Activated T-helper 17 cell treated with anti-CD3 and anti-CD28 coated beads, Interleukin-2, amount 50 U/mL, for 72 hours (primary cell): ENCODE measurements around the gene UBASH3A. TPM values are rescaled to one million over a fixed set of nuclear protein-coding genes. Genes with fewer than 3 reads are reported as not detected.

Experiments
- ATAC-seq: fragments of 150-1000 bp; cut with Tn5 transposase; replicated peaks from 2 replicates; pipeline ENCODE4 v1.10.0; 2021; ENCODE audit warnings: mild to moderate bottlenecking, moderate library complexity
- H3K27ac Mint-ChIP-seq: one replicate; pipeline ENCODE4 v1.8.0; 2022; ENCODE audit warnings: mixed read lengths
- H3K27me3 Mint-ChIP-seq: one replicate; pipeline ENCODE4 v1.8.0; 2022; ENCODE audit warnings: mixed read lengths
- H3K36me3 Mint-ChIP-seq: one replicate; pipeline ENCODE4 v1.8.0; 2022; ENCODE audit warnings: low read depth, mild to moderate bottlenecking, mixed read lengths
- H3K4me1 Mint-ChIP-seq: one replicate; pipeline ENCODE4 v1.8.0; 2022; ENCODE audit warnings: mixed read lengths
- H3K4me3 Mint-ChIP-seq: one replicate; pipeline ENCODE4 v1.8.0; 2022; ENCODE audit warnings: mild to moderate bottlenecking, mixed read lengths
- H3K9me3 Mint-ChIP-seq: one replicate; pipeline ENCODE4 v1.8.0; 2022; ENCODE audit warnings: mixed read lengths
- total RNA-seq, 2 donors: library from RNA; stranded (reverse); gene quantifications; one replicate each; pipeline ENCODE4 v1.2.3, GENCODE V29; 2022

Gene UBASH3A
- total RNA-seq, 2 donors from 2014 or later = 28.3 to 42.1 TPM

DNA sequence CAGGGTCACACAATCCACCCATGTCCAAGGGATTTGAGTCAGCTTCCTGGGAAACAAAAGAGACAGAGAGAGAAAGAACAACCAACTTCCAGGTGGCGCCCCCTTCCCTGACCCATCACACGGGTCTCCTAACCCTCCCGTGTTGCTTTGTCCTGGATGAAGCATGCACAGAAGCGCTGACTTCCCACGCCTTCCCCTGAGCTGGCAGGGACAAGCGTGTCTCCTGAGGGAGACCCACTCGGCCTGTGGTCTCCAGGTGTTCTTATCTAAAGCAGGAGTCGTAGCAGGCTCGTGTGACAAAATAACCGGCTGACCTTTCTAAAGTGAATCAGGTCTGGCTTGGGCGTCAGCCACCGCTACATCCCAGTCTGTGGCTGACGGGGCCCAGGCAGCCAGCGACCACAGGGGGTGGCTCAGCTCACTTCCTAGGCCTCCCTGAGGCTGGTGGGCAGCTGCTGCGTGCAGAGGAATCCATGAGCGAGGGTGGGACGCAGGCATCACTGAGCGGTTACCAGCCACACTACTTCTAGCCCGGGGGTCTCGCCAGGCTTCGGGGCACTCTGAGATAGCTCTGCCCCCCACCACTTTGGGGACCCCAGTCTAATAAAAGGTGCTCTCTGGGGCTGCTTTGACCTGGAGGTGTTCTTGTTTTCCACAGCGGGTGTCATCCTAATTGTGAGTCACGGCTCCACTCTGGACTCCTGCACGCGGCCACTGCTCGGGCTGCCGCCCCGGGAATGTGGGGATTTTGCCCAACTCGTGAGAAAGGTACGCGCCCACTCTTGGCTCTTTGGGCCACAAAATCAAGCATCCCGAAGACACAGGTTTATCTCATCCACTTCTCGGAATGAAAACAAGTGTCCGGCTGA is 40.4 kb downstream of the UBASH3A start:
- H3K27ac Mint-ChIP-seq = peak overlapping the region; percentile 77

DNA sequence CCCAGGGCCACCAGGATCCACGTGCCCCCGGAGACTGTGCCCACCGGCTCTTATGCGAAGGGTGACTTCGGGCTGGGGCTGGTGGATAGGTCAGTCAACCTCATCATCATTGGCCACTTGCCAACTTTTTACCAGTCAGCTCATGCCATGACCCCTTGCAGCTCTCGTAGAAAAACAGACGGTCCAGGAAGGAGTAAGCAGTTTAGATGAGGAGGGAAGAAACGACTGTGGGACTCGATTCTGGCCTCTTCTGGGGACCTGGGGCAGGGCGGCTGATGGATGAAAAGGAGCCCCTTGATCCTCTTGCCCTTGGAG is 41.0 kb downstream of the UBASH3A start:
- no peak overlapping the region for H3K27ac Mint-ChIP-seq
- H3K4me3 Mint-ChIP-seq = no peak overlapping the region
- ATAC-seq = no peak
- H3K9me3 Mint-ChIP-seq = peaks cover 2% of the 10 kb centered on the region
- no peaks in the 10 kb centered on the region for H3K27me3 Mint-ChIP-seq
- peaks cover 86% of the 10 kb centered on the region for H3K36me3 Mint-ChIP-seq
- H3K4me1 Mint-ChIP-seq = peaks cover 38% of the 10 kb centered on the region

More for the DNA sequence above, 40.4 kb downstream of the UBASH3A start:
- H3K27me3 Mint-ChIP-seq = no peaks in the 10 kb centered on the region
- peaks cover 92% of the 10 kb centered on the region for H3K36me3 Mint-ChIP-seq
- peaks cover 42% of the 10 kb centered on the region for H3K4me1 Mint-ChIP-seq
- no peak for ATAC-seq
- peaks cover 3% of the 10 kb centered on the region for H3K9me3 Mint-ChIP-seq
- H3K4me3 Mint-ChIP-seq = no peak overlapping the region

DNA sequence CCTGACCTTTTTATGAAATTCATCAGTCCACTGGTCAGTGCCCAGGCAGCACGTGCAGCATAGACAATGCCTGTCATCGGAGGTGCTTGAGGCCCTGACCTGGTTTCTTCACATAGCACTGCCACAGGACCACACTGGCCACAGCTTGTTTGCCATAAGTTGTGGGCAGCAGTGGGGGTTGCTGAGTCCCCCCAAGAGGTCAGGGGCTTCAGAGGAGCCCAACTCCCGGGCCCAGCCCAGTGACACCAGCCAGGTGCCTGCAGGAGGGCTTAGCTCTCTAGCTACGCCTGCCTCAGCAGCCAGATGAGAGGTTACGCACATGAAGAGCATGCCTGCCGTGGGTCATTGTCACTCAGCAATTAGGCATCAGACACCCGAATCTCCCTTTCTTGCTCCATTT is 41.6 kb downstream of the UBASH3A start:
- H3K27ac Mint-ChIP-seq = peak overlapping the region; percentile 41
- H3K4me3 Mint-ChIP-seq = no peak overlapping the region
- H3K36me3 Mint-ChIP-seq = peaks cover 80% of the 10 kb centered on the region
- no peaks in the 10 kb centered on the region for H3K27me3 Mint-ChIP-seq
- no peaks in the 10 kb centered on the region for H3K9me3 Mint-ChIP-seq
- ATAC-seq = no peak
- H3K4me1 Mint-ChIP-seq = peaks cover 37% of the 10 kb centered on the region

DNA sequence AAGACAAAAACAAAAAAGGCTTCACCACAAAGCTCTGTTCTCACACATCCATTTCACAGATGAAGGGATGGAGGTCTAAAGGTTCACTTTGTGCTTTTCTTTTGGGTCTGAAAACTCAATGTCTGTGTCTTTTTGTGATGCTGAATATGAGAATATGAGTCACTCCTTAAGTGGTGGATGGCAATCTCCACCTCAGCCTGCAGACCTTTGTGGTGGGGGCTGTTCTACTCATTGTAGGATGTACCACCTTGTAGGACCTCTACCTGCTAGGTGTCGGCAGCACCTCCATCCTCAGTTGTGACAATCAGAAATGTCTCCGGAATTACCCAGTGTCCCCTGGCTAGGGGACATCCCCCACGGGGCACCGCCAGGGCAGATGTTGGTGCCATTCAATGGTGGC is 42.8 kb downstream of the UBASH3A start:
- Mint-ChIP-seq H3K27ac (peak overlapping the region; percentile 41), H3K9me3 (no peaks in the 10 kb centered on the region)

DNA sequence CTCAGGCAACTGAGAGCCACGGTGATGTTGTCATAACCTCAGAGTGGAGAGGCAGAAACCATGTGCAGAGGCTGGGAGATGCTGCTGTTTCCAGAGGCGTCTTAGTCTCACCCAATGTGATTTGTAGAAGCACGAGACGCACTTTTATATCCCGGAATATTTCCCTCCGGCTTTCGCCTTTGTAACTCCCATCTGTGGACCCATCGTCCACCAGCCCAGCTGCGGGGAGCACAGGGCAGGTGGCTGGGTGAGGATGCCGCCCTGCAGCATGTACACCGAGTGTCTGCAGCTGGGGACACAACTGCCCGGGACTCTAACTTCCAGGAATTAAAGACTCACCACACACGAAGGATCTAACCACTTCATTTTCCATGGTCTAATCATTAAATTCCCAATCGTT is 43.5 kb downstream of the UBASH3A start:
- no peak overlapping the region for H3K27ac Mint-ChIP-seq
- H3K4me1 Mint-ChIP-seq = peaks cover 32% of the 10 kb centered on the region
- peaks cover 62% of the 10 kb centered on the region for H3K36me3 Mint-ChIP-seq
- H3K27me3 Mint-ChIP-seq = no peaks in the 10 kb centered on the region
- no peak for ATAC-seq
- no peak overlapping the region for H3K4me3 Mint-ChIP-seq
- no peaks in the 10 kb centered on the region for H3K9me3 Mint-ChIP-seq

More for the DNA sequence above, 42.8 kb downstream of the UBASH3A start:
- Mint-ChIP-seq H3K4me1 (peaks cover 32% of the 10 kb centered on the region), H3K27me3 (no peaks in the 10 kb centered on the region), H3K4me3 (peak overlapping the region; percentile 10), H3K36me3 (peaks cover 68% of the 10 kb centered on the region)
- ATAC-seq = peak; percentile 49

DNA sequence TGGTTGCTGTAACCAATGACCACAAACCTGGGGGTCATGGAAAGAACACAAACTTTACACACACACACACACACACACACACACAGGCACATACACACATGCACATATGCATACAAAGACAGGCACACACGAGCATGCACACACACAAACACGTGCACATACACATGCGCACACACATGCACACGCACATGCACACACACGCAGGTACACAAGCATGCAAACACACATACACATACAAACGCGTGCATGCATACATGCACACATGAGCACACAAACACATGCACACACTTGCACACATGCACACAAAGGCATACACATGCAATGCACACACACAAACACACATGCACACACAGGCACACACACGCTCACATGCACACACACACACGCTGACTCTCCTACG is 44.0 kb downstream of the UBASH3A start:
- peak overlapping the region; percentile 46 for H3K27ac Mint-ChIP-seq
- no peaks in the 10 kb centered on the region for H3K9me3 Mint-ChIP-seq
- peaks cover 32% of the 10 kb centered on the region for H3K4me1 Mint-ChIP-seq
- no peaks in the 10 kb centered on the region for H3K27me3 Mint-ChIP-seq
- ATAC-seq = no peak
- no peak overlapping the region for H3K4me3 Mint-ChIP-seq
- H3K36me3 Mint-ChIP-seq = peaks cover 56% of the 10 kb centered on the region

DNA sequence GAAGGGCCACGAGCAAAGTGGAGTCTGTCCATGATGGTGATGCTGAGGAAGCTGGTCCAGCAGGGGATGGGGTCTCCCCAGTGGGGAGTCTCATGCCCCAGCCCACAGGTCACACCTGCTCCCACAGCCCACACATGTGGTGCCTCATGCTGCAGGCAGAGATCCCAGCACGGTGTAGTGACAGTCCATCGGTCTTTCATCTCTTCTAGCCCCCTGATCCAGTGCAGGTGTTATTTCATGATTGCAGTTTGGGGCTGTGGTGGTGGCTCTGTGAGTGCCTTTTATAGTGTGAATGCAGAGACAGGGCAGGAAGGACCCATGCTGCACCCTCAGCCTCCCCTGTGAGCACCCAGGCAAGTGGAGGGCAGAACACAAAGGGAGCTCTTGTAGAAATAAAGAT is 45.0 kb downstream of the UBASH3A start:
- ATAC-seq = no peak
- H3K36me3 Mint-ChIP-seq = peaks cover 46% of the 10 kb centered on the region
- H3K4me1 Mint-ChIP-seq = peaks cover 32% of the 10 kb centered on the region
- no peaks in the 10 kb centered on the region for H3K9me3 Mint-ChIP-seq
- H3K4me3 Mint-ChIP-seq = no peak overlapping the region
- peak overlapping the region; percentile 46 for H3K27ac Mint-ChIP-seq
- H3K27me3 Mint-ChIP-seq = no peaks in the 10 kb centered on the region

DNA sequence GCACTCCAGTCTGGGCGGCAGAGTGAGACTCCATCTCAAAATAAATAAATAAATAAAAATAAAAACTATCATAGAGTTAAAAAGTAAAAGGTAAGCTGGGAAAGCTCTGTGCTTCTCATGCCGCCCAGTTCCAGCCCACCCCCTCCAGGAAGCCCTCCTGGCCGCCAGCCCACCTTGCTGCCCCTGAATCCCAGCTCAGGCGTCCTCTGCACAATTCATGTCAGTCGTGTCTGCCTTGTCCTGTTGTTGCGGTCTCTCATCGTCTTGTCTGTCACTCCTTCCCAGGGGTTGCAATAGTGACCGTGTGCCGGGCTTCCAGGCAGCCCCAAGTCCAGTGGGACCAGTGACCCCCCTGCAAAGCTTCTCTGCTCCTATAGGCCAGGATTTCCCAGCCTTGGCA is 48.2 kb downstream of the UBASH3A start:
- Mint-ChIP-seq H3K9me3 (no peaks in the 10 kb centered on the region), H3K36me3 (peaks cover 17% of the 10 kb centered on the region), H3K27me3 (no peaks in the 10 kb centered on the region), H3K4me3 (no peak overlapping the region), H3K27ac (no peak overlapping the region), H3K4me1 (peaks cover 29% of the 10 kb centered on the region)
- ATAC-seq = no peak

DNA sequence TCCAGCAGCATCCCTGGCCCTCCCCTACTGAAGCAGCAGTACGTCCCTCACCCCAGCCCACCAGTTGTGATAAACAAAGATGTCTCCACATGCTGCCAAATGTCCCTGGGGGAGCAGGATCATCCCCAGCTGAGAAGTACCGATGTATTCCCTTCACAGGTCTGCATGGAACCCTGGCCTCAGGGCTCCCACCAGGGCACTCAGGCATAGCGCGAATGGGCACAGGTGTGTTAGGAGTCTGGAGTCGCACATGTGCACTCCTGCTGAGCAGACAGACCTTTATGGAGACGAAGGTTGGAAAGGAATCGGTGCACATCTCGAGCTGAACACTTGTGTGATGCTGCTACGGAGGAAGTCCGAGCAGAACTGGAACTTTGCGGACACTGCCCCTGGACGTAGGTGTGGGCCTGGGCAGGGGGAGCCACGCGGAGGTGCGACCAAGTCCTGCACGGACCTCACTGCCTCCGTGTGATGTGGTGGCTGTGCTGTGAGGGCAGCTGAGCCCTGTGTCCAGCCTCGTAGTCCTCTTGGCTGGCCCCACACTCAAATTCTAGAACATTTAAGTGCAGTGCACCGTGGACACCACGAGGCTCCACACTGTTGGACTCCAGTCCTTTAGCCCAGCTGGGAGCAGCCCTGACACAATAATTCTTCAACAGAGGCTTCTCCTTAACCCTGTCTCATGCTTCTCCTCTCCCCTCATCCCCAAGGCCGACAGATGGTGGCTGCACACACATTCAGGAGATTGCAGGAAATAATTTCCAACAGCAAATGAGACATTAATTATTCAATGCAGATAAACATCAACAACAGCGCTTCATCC is 48.9 kb downstream of the UBASH3A start:
- Mint-ChIP-seq H3K36me3 (peaks cover 10% of the 10 kb centered on the region), H3K27ac (no peak overlapping the region), H3K9me3 (no peaks in the 10 kb centered on the region), H3K27me3 (no peaks in the 10 kb centered on the region), H3K4me1 (peaks cover 30% of the 10 kb centered on the region), H3K4me3 (no peak overlapping the region)
- no peak for ATAC-seq

DNA sequence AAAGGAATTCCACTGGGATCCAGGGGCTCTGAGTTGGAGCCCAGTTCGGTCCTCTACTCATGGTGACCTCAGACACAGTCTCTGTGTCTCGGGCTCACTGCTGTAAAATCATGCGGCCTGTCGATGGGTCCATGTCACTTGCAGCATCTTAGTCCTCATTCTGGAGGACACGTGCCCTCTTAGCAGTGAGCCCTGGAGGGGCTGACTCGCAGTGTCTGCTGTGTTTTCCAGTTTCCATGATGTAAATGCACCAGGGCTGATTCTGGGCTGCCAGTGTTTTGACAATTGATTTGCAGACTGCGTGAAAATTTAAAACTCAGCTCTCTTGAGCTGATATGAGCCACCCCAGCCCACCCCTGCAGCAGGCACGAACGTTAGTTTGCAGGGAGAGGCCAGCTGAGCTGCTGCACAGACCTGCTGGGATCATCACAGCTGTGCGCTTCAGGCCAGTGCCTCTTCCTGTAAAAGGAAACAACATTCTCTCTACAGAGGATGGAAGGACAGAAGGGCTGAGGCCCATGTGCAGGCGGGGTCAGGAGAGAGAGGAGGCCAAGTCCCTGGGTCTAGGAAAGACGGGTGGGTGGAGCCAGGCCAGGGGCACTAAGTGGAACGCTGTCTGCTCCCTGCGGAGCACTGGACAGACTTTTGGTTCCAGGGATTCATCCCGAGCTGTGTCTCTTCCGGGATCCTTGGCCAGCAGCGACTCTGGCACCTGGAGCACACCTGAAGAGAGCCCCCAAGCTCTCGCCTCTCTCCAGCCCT is 49.7 kb downstream of the UBASH3A start:
- Mint-ChIP-seq H3K9me3 (no peaks in the 10 kb centered on the region), H3K4me3 (no peak overlapping the region), H3K27me3 (no peaks in the 10 kb centered on the region), H3K36me3 (peaks cover 2% of the 10 kb centered on the region), H3K4me1 (peaks cover 25% of the 10 kb centered on the region), H3K27ac (no peak overlapping the region)
- ATAC-seq = no peak

DNA sequence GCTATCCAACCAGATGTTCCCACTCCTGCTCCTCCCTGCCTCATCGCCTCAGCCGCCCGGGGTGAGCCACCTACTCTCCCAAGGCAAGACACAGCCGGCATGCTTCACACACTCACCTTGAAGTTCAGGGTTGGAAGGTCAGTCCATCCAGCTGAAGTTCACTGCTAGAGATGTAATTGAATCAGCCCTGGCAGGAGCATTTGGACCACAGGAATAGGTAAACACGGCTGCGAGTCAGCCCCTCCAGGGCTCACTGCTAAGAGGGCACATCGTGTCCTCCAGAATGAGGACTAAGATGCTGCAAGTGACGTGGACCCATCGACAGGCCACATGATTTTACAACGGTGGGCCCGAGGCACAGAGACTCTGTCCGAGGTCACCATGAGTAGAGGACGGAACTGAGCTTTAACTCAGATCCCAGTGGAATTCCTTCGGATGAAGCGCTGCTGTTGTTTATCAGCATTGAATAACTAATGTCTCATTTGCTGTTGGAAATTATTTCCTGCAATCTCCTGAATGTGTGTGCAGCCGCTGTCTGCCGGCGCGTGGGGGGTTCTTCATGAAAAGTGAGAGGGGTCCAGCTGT is 50.4 kb downstream of the UBASH3A start:
- H3K4me1 Mint-ChIP-seq = peaks cover 21% of the 10 kb centered on the region
- H3K27ac Mint-ChIP-seq = no peak overlapping the region
- no peaks in the 10 kb centered on the region for H3K27me3 Mint-ChIP-seq
- no peak for ATAC-seq
- no peak overlapping the region for H3K4me3 Mint-ChIP-seq
- H3K36me3 Mint-ChIP-seq = no peaks in the 10 kb centered on the region
- H3K9me3 Mint-ChIP-seq = no peaks in the 10 kb centered on the region

DNA sequence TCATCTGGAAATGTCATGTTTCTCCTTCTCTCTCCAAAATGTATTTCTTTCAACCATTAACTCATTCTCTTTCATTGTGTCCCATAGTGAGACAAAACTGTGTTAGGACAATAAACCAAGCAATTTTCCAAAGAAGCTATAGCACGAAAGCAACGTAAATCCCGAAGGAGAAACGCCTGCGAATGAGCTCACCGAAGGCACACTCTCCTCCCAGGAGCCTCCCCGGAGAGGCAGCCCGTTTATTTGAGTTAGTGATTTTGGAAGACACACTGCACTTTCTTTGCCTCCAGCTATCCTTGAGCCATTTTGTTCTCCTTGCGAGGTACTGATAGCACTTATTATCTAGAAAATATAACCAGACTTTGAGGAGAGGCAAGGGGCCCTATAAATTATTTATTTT is 51.1 kb downstream of the UBASH3A start:
- Mint-ChIP-seq H3K27me3 (no peaks in the 10 kb centered on the region), H3K4me1 (peaks cover 19% of the 10 kb centered on the region), H3K27ac (no peak overlapping the region), H3K36me3 (no peaks in the 10 kb centered on the region), H3K4me3 (no peak overlapping the region), H3K9me3 (no peaks in the 10 kb centered on the region)
- ATAC-seq = no peak

DNA sequence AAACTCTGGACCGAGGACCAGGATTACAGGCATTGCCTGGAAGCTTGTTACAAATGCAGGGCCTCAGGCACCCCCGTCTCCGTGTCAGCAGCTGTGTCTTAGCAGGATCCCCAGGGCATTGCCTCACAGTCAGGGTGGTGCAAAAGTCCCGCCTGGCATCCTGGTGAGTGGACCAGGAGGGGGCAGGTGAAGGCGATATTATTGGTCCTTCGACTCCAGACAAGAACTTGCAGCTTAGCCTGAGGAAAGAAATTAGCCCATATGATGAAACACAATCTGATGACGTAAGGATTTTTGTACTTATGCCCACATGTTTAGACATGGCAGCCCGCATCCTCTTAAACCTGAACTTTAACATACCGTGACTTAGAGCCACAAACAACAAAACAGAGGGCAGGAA is 51.5 kb downstream of the UBASH3A start:
- no peak overlapping the region for H3K4me3 Mint-ChIP-seq
- H3K27me3 Mint-ChIP-seq = no peaks in the 10 kb centered on the region
- ATAC-seq = no peak
- no peaks in the 10 kb centered on the region for H3K9me3 Mint-ChIP-seq
- no peaks in the 10 kb centered on the region for H3K36me3 Mint-ChIP-seq
- H3K27ac Mint-ChIP-seq = no peak overlapping the region
- peaks cover 15% of the 10 kb centered on the region for H3K4me1 Mint-ChIP-seq

DNA sequence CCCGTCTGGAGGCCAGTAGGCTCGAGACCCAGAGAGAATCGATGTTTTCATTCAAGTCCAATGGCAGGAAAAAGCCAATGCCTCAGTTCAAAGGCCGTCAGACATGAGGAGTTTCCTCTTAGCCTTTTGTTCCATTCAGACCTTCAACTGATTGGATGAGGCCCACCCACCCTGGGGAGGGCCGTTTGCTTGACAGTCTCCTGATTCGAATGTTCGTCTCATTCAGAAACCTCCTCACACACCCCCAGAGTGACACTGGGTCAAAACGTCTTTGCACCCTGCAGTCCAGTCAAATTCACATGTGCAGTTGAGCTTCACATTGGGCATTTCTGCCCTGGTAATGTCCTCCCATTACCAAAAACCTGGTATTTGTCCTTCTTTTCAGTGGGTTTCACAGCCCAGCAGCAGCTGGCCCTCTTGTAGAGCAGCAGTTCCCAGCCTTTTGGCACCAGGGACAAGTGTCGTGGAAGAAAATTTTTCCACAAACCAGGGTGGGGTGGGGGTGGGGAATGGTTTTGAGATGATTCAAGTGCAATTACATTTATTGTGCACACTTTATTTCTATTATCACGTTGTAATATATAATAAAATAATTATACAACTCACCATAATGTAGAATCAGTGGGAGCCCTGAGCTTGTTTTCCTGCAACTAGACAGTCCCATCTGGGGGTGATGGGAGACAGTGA is 52.2 kb downstream of the UBASH3A start:
- Mint-ChIP-seq H3K27me3 (no peaks in the 10 kb centered on the region), H3K27ac (peak overlapping the region; percentile 31), H3K36me3 (no peaks in the 10 kb centered on the region), H3K4me1 (peaks cover 16% of the 10 kb centered on the region), H3K9me3 (no peaks in the 10 kb centered on the region), H3K4me3 (peak overlapping the region; percentile 45)
- ATAC-seq = no peak
